Choroid plexus epithelial cell (primary cell): ENCODE data around the gene PRELID1.
"Not testable (repeated sequence)": the region's sequence is repeated elsewhere in the genome, so short reads cannot be mapped to it uniquely, and the experiment has no call there.

Experiments
- DNase-seq: peaks from one replicate; pipeline ENCODE4 v3.0.0-alpha.2; 2010; ENCODE audit warnings: low read depth
- H3K4me3 ChIP-seq: 2 replicates; pipeline ENCODE4 v1.5.1; 2011; ENCODE audit warnings: low read depth, mild to moderate bottlenecking, control low read depth, low read length, moderate library complexity
- CTCF ChIP-seq: conservative IDR thresholded peaks from 2 replicates; pipeline ENCODE4 v1.5.1; 2011; ENCODE audit warnings: low read depth, mild to moderate bottlenecking, control low read depth, inconsistent platforms, low read length, moderate library complexity

Gene PRELID1

GRCh38 chr5:177303925-177304391 lies 359 bp downstream of the PRELID1 start:
- TF ChIP-seq CTCF: no peak

GRCh38 chr5:177304392-177305119 lies 957 bp downstream of the PRELID1 start:
- no peak for DNase-seq
- no peak for TF ChIP-seq CTCF
- H3K4me3 ChIP-seq: peak overlapping the region; percentile 95

More at GRCh38 chr5:177303925-177304391, 359 bp downstream of the PRELID1 start:
- DNase-seq: peak; percentile 37
- peak overlapping the region; percentile 95 for H3K4me3 ChIP-seq

DNA sequence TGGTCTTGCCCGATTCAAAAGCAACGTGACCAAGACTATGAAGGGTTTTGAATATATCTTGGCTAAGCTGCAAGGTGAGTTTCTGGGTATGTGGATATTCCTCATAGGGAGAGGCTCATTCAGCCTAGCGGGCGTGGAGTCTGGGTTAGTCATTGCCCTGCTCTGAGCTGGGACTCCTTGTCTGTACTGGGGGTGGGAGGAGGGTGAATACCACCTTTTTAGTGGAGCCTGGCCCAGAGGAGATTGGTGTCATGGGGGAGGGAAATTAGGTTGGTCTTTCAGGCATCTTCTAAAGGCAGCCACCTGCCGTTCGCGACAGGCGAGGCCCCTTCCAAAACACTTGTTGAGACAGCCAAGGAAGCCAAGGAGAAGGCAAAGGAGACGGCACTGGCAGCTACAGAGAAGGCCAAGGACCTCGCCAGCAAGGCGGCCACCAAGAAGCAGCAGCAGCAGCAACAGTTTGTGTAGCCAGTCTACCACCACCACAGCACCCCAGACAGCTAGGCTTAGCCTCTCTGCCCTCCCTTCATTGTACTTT lies 2.6 kb downstream of the PRELID1 start:
- not testable (repeated sequence) for DNase-seq, H3K4me3 ChIP-seq

DNA sequence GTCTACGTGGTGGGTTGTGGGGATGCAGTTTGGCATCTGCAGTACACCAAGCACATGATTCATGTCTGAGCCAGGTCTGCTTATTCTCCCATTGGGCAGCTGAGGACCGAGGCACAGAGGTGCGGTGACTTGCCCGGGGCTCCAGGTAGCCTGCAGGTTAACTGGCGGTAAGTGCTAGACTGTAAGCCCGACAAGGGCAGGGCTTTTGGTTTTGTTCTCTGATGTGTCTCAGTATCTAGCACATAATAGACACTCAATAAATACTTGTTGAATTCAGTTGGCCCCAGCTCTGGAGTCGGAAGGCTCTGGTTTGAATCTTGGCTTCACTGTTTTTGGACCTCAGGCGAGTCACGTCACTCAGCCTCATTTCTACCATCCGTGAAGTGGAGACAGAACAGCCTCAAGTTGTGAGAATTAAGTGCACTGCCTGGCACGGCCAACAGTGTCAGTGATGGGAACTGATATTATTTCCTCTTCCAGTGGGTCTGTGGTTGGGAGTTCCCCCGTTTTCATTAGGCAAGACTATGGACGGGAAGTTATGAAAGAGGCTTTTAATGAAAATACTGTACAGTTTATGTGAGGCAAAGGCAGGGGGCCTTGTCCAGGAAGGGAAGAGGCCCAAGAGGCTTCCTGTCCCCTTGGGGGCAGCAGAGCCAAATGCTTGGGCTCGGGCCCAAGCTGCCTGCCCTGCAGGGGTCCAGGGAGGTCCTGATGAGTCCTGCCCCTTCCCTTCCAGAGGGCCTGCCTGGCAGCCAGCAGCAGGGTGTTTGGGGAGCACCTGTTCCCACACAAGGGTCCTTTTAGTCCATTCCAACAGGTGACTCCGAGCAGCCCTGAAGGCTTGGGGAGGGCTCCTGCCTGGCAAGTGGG lies 3.3 kb downstream of the PRELID1 start:
- peak; percentile 95 for DNase-seq
- H3K4me3 ChIP-seq: no peak overlapping the region
- peak; percentile 35 for TF ChIP-seq CTCF

DNA sequence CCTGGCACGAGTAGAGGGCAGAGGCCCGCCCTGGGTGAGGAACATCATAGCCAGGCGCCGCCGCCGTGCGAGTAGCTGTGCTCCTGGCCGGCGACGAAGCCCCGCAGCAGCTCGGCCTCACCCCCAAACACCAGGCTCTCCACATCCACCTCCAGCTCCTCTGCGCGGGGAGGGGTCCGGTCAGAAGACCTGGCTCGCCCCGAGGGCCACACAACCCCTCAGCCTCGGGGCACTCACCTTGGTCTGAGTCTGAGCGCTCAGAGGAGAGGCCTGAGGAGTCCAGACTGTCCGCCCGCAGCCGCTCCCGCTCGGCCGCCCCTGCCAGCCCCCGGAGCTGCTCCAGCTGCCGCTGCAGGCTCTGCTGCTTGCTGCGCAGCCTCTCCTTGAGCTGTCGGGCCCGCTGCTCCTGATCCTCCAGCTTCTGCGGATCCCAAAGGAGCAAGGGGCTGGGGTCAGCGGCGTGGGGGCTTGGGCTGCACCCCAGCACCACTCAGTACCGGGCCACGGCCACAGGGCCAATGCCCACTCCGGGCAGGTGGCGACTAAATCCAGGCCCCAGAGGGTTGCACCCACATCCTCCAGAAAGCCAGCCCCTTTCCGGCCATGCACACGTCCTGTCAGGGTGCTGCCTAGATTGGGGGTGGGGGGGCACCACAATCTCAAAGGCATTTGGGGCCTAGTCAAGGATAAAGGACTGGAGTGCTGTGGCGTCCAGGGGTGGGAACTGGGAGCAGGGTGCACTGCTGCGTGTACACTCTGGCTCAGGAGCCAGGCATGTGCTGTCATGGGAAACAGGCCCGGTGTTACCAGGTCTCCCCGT lies 4.2 kb downstream of the PRELID1 start:
- TF ChIP-seq CTCF: no peak
- no peak for DNase-seq
- no peak overlapping the region for H3K4me3 ChIP-seq

DNA sequence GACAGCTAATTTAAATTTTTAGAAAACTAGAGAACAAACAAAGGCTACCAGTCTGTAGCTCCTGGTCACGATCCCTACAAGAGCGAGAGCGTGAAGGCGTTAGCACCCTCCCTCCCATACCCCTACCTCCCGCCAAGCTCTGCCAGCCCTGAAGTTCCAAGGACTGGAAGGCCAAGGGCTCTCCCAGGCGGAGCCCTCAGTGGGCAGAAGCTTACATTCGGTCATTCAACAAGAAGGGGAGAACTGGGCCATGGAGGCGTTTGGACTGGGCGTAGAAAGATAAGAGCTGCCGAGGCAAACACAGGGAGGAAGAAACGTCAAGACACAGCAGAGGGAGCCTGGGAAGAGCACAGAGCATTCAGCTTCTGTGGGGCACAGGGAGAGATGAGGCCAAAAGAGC lies 5.1 kb downstream of the PRELID1 start:
- DNase-seq: no peak
- TF ChIP-seq CTCF: no peak
- H3K4me3 ChIP-seq: no peak overlapping the region
